Stomach (tissue), 9 donors: Measurements from ENCODE around the gene KIAA1671. TPM values are rescaled to one million over a fixed set of nuclear protein-coding genes. Genes with fewer than 3 reads are reported as not detected.

ENCODE experiments used
- DNase-seq, 2 donors: peaks; one replicate each; pipeline versions ENCODE4 v3.0.0 to v3.0.0-alpha.2; 2013 to 2019
- H3K27ac ChIP-seq, 5 donors: fragments of 200-600 bp in 4 of 5; sonication (generic) in 4 of 5; one replicate each; pipeline ENCODE4 v1.5.1; 2013 to 2019; ENCODE audit warnings: mild to moderate bottlenecking in 1 of 5, moderate library complexity in 1 of 5
- H3K27me3 ChIP-seq, 3 donors: fragments of 200-600 bp; sonication (generic); one replicate each; pipeline ENCODE4 v1.5.1; 2017 to 2019; ENCODE audit warnings: mixed run types in 1 of 3
- H3K36me3 ChIP-seq, 4 donors: fragments of 200-600 bp; sonication (generic); 1 replicate in 3 of 4; 2 replicates in 1 of 4; pipeline ENCODE4 v1.5.1; 2016 to 2019
- H3K4me1 ChIP-seq, 4 donors: fragments of 200-600 bp; sonication (generic); one replicate each; pipeline ENCODE4 v1.5.1; 2016 to 2019
- H3K4me3 ChIP-seq, 4 donors: fragments of 200-600 bp; sonication (generic) in 3 of 4; one replicate each; pipeline ENCODE4 v1.5.1; 2016 to 2019; ENCODE audit warnings: mild to moderate bottlenecking in 1 of 4
- H3K9me3 ChIP-seq, 4 donors: fragments of 200-600 bp; sonication (generic); one replicate each; pipeline ENCODE4 v1.5.1; 2016 to 2019
- CTCF ChIP-seq, 7 experiments: fragments of 450-650 bp in 4 of 7; fragments of 200-600 bp in 3 of 7; sonication (generic) in 3 of 7; IDR thresholded peaks; one replicate each; pipeline ENCODE4 v1.5.1; 2016 to 2019; ENCODE audit warnings: antibody characterized with exemption in 7 of 7, control low read depth in 2 of 7, mild to moderate bottlenecking in 1 of 7
- EP300 ChIP-seq: sonication (generic); formaldehyde crosslinking; IDR thresholded peaks from one replicate; pipeline ENCODE4 v1.6.1; 2017; ENCODE audit warnings: antibody characterized with exemption
- POLR2A ChIP-seq, 4 donors: fragments of 450-650 bp; IDR thresholded peaks; one replicate each; pipeline ENCODE4 v1.6.1; 2016; ENCODE audit warnings: antibody characterized with exemption in 4 of 4, control low read depth in 2 of 4, mild to moderate bottlenecking in 1 of 4, moderate library complexity in 1 of 4
- POLR2AphosphoS5 ChIP-seq, 3 donors: sonication (generic); formaldehyde crosslinking; IDR thresholded peaks; one replicate each; pipeline ENCODE4 v1.6.1; 2016; ENCODE audit warnings: antibody characterized with exemption in 3 of 3
- WGBS, 5 donors: extraction: QIAGEN DNeasy Blood & Tissue Kit in 3 of 5; methylation state at CpG; one replicate each; pipeline versions ENCODE4 v1.1.5 to v1.1.7; 2013 to 2018; 5-methylcytosine and 5-hydroxymethylcytosine counted together
- intact Hi-C: fragments of 100-400 bp; cut with DNase I; formaldehyde crosslinking; loops from one replicate; pipeline ENCODE4 v1.15.1; 2023; ENCODE audit warnings: low total_unique reads
- polyA plus RNA-seq, 3 donors: library from polyadenylated mRNA; stranded (reverse); fragments of 200-250 nt; gene quantifications; one replicate each; pipeline ENCODE4 v1.2.3, GENCODE V29; 2013
- total RNA-seq, 5 donors: library from RNA; depleted of rRNA; stranded (reverse); fragments of >200 nt; gene quantifications; one replicate each; pipeline versions ENCODE4 v1.1.0 to v1.2.3, GENCODE V29; 2014 to 2016
- donor health status: healthy with polysubstance abuse.
- donor health status: Bipolar disorder and iron deficiency.
- donor health status: healthy.

The KIAA1671 gene
- total and polyA plus RNA-seq, 8 donors: 5.7 to 80.5 (median 32.5) TPM

- Histone ChIP-seq H3K27me3 (no peaks in the 10 kb centered on the region), H3K27ac (no peak overlapping the region), H3K36me3 (peaks cover 42 to 92% (median 78%) of the 10 kb centered on the region in 4 donors), H3K9me3 (peaks cover 0 to 9% (median 0%) of the 10 kb centered on the region in 4 donors), H3K4me3 (no peak overlapping the region), H3K4me1 (no peaks in the 10 kb centered on the region)
- 78 to 84% (median 80%) methylated on average over 5 to 6 of the region's 6 CpGs for WGBS, 5 donors
- no peak for DNase-seq
- intact Hi-C loops: loop anchor here (10.0 kb wide), 1 partner anchor 100 kb away; no protein-coding TSS in a partner anchor
- TF ChIP-seq CTCF (IDR thresholded peaks at IDR 0.05): no peak
- no peak for TF ChIP-seq POLR2A (IDR thresholded peaks at IDR 0.05)
- TF ChIP-seq EP300: no peak
- TF ChIP-seq POLR2AphosphoS5 (IDR thresholded peaks at IDR 0.05): no peak
These were observed 222.4 kb downstream of the KIAA1671 start for GRCh38 chr22:25174888-25175411.

- peaks cover 44 to 97% (median 83%) of the 10 kb centered on the region in 4 donors for H3K36me3 ChIP-seq
- no peak overlapping the region for H3K27ac ChIP-seq
- H3K27me3 ChIP-seq: no peaks in the 10 kb centered on the region
- WGBS, 5 donors: 89 to 96% (median 92%) methylated on average over 6 of the region's 6 CpGs
- H3K4me1 ChIP-seq: no peaks in the 10 kb centered on the region
- no peak for DNase-seq
- H3K4me3 ChIP-seq: no peak overlapping the region
- H3K9me3 ChIP-seq: peaks cover 0 to 12% (median 0%) of the 10 kb centered on the region in 4 donors
- no peak for TF ChIP-seq POLR2AphosphoS5 (IDR thresholded peaks at IDR 0.05)
- no peak for TF ChIP-seq CTCF (IDR thresholded peaks at IDR 0.05)
- TF ChIP-seq EP300: no peak
- TF ChIP-seq POLR2A (IDR thresholded peaks at IDR 0.05): no peak
- intact Hi-C loops: loop anchor here (10.0 kb wide), 1 partner anchor 101 kb away; no protein-coding TSS in a partner anchor
These were observed 223.7 kb downstream of the KIAA1671 start for GRCh38 chr22:25176175-25176574.

GRCh38 chr22:25176799-25177198, 224.3 kb downstream of the KIAA1671 start:
- H3K36me3 ChIP-seq: peaks cover 49 to 97% (median 84%) of the 10 kb centered on the region in 4 donors
- intact Hi-C loops: loop anchor here (10.0 kb wide), 1 partner anchor 102 kb away; no protein-coding TSS in a partner anchor
- peaks cover 0 to 12% (median 0%) of the 10 kb centered on the region in 4 donors for H3K9me3 ChIP-seq
- H3K27ac ChIP-seq: no peak overlapping the region
- no peak overlapping the region for H3K4me3 ChIP-seq
- no peak for DNase-seq
- no peak for TF ChIP-seq POLR2AphosphoS5 (IDR thresholded peaks at IDR 0.05)
- no peak for TF ChIP-seq POLR2A (IDR thresholded peaks at IDR 0.05)
- TF ChIP-seq CTCF (IDR thresholded peaks at IDR 0.05): no peak
- no peak for TF ChIP-seq EP300
- H3K27me3 ChIP-seq: no peaks in the 10 kb centered on the region
- H3K4me1 ChIP-seq: no peaks in the 10 kb centered on the region
- 74 to 96% (median 83%) methylated on average over 3 of the region's 3 CpGs for WGBS, 5 donors

- Histone ChIP-seq H3K9me3 (peaks cover 0 to 12% (median 0%) of the 10 kb centered on the region in 4 donors), H3K4me3 (no peak overlapping the region), H3K27me3 (no peaks in the 10 kb centered on the region), H3K27ac (no peak overlapping the region), H3K4me1 (no peaks in the 10 kb centered on the region), H3K36me3 (peaks cover 49 to 97% (median 81%) of the 10 kb centered on the region in 4 donors)
- 92 to 94% (median 94%) methylated on average over 13 of the region's 13 CpGs for WGBS, 5 donors
- no peak for TF ChIP-seq CTCF (IDR thresholded peaks at IDR 0.05)
- no peak for TF ChIP-seq POLR2A (IDR thresholded peaks at IDR 0.05)
- TF ChIP-seq POLR2AphosphoS5 (IDR thresholded peaks at IDR 0.05): no peak
- no peak for TF ChIP-seq EP300
- DNase-seq: no peak
- intact Hi-C loops: loop anchor here (10.0 kb wide), 1 partner anchor 102 kb away; no protein-coding TSS in a partner anchor
These were observed 224.7 kb downstream of the KIAA1671 start for GRCh38 chr22:25177226-25177625.
